Ectodermal cell (in vitro differentiated cells): ENCODE data around the gene IL36A.

ENCODE experiments used
- H3K27ac ChIP-seq: 2 replicates; pipeline ENCODE4 v1.7.0; 2013; ENCODE audit warnings: mild to moderate bottlenecking, low read depth, low read length; ENCODE audit not compliant: insufficient read depth, poor library complexity, severe bottlenecking
- H3K27me3 ChIP-seq: 2 replicates; pipeline ENCODE4 v1.7.0; 2013; ENCODE audit warnings: mild to moderate bottlenecking, low read length; ENCODE audit not compliant: insufficient read depth, control insufficient read depth, poor library complexity, severe bottlenecking
- H3K36me3 ChIP-seq: one replicate; pipeline ENCODE4 v1.7.0; 2013; ENCODE audit warnings: low read length; ENCODE audit not compliant: control insufficient read depth, insufficient read depth
- H3K4me1 ChIP-seq: one replicate; pipeline ENCODE4 v1.7.0; 2013; ENCODE audit warnings: low read length; ENCODE audit not compliant: control insufficient read depth, insufficient read depth
- H3K4me3 ChIP-seq: 2 replicates; pipeline ENCODE4 v1.7.0; 2013; ENCODE audit warnings: low read depth, low read length, control low read depth; ENCODE audit not compliant: insufficient read depth
- H3K9me3 ChIP-seq: 2 replicates; pipeline ENCODE4 v1.7.0; 2013; ENCODE audit warnings: mild to moderate bottlenecking, low read length, moderate library complexity; ENCODE audit not compliant: control insufficient read depth
- WGBS, 2 experiments: methylation state at CpG; one replicate each; pipeline ENCODE4 v1.1.7; 2013; ENCODE audit warnings: missing lambda C conversion rate in 2 of 2; 5-methylcytosine and 5-hydroxymethylcytosine counted together

The IL36A gene

GRCh38 chr2:113002677-113003076 lies 2.6 kb upstream of the IL36A start:
- H3K4me1 ChIP-seq: no peaks in the 10 kb centered on the region
- H3K27ac ChIP-seq: no peak overlapping the region
- WGBS, 2 experiments: 78 to 86% methylated on average over 2 of the region's 2 CpGs
- H3K9me3 ChIP-seq: no peaks in the 10 kb centered on the region
- no peaks in the 10 kb centered on the region for H3K27me3 ChIP-seq
- H3K36me3 ChIP-seq: no peaks in the 10 kb centered on the region
- no peak overlapping the region for H3K4me3 ChIP-seq

DNA sequence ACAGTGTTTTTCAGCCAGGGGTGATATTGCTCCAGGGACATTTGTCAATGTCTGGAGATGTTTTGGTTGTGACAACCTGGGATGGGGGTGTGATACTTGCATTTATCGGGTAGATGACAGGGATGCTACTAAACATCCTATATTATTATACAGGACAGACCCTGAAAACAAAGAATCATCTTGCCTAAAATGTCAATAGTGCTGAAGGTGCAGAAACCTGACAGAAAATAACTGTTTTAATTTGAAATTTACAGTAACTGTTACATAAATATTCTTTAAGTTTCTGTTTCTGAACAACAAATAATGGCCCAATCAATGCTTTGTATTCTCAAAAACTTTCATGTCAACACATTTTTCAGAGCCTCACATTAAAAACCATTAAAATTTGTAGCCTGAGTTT lies 2.0 kb downstream of the IL36A start:
- Histone ChIP-seq H3K9me3 (no peaks in the 10 kb centered on the region), H3K27ac (no peak overlapping the region), H3K27me3 (no peaks in the 10 kb centered on the region), H3K4me3 (no peak overlapping the region), H3K4me1 (no peaks in the 10 kb centered on the region), H3K36me3 (no peaks in the 10 kb centered on the region)
- WGBS, 2 experiments: no CpG with 5 or more reads among the region's 1 CpG

DNA sequence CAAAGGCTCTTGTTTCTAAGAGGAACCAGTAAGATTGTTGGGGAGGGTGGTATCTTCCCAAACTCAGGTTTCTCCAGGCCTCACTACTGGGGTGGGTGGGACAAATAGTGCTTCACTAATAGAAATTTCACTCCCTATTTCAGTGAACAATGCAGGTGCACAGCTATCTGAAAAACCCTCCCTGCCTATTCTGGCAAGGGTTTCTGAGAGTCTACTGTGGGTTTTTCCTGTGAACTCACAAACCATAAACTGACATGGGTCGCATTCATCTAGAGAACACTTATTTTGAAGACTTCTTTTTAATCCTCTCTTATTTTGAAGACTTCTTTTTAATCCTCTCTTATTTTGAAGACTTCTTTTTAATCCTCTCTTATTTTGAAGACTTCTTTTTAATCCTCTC lies 4.4 kb downstream of the IL36A start:
- H3K36me3 ChIP-seq: no peaks in the 10 kb centered on the region
- H3K27ac ChIP-seq: no peak overlapping the region
- 83 to 90% methylated on average over 1 of the region's 1 CpG for WGBS, 2 experiments
- H3K9me3 ChIP-seq: no peaks in the 10 kb centered on the region
- H3K4me3 ChIP-seq: no peak overlapping the region
- H3K27me3 ChIP-seq: no peaks in the 10 kb centered on the region
- H3K4me1 ChIP-seq: no peaks in the 10 kb centered on the region

GRCh38 chr2:113010088-113010487 lies 4.8 kb downstream of the IL36A start:
- WGBS, 2 experiments: 60 to 67% methylated on average over 2 of the region's 2 CpGs
- Histone ChIP-seq H3K27ac (no peak overlapping the region), H3K4me1 (no peaks in the 10 kb centered on the region), H3K4me3 (no peak overlapping the region), H3K9me3 (no peaks in the 10 kb centered on the region), H3K36me3 (no peaks in the 10 kb centered on the region), H3K27me3 (no peaks in the 10 kb centered on the region)

- no peaks in the 10 kb centered on the region for H3K4me1 ChIP-seq
- H3K4me3 ChIP-seq: no peak overlapping the region
- H3K27ac ChIP-seq: no peak overlapping the region
- no peaks in the 10 kb centered on the region for H3K27me3 ChIP-seq
- no peaks in the 10 kb centered on the region for H3K9me3 ChIP-seq
- H3K36me3 ChIP-seq: no peaks in the 10 kb centered on the region
- 88 to 100% methylated on average over 1 of the region's 1 CpG for WGBS, 2 experiments
Observed at GRCh38 chr2:113011108-113011507, 5.8 kb downstream of the IL36A start.

DNA sequence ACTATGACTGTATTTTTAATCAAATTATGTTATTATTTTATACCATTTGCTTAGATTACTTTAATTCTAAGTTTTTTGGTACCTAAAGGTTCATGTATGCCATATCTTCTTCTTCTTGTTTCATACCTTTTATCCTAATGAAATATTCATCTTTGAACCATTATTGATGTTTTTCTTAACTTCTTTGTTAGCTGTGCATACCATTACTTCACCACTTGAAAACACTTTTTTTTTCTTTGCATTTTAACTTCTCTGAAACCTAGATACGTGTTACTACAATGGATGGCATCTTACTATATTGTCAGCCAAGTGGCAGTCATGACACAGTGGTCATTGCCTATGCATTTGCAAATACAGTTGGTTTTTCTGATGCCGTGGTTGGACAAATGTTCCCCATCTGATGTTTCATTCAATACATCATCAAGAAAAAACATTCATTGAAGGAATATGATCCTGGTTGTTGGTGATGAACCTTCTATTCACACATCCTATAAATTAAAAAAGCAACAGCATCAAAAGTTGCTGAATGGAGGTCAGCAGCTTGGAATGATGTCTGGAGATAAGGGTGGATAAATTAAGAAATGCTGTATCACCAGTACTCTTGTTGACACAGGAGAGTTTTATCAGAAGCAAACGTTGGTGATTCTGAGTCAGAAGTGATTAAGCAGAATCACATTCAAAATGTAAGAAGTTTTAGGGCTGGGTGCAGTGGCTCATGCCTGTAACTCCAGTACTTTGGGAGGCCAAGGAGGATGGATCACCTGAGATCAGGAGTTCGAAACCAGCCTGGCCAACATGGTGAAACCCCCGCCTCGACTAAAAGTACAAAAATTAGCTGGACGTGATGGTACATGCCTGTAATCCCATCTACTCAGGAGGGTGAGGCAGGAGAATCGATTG lies 7.4 kb downstream of the IL36A start:
- Histone ChIP-seq H3K4me1 (no peaks in the 10 kb centered on the region), H3K36me3 (no peaks in the 10 kb centered on the region), H3K4me3 (no peak overlapping the region), H3K27ac (no peak overlapping the region), H3K27me3 (no peaks in the 10 kb centered on the region), H3K9me3 (no peaks in the 10 kb centered on the region)
- WGBS, 2 experiments: 83% methylated on average over 7 to 8 of the region's 8 CpGs

GRCh38 chr2:113013336-113013661 lies 8.0 kb downstream of the IL36A start:
- Histone ChIP-seq H3K27ac (no peak overlapping the region), H3K4me1 (no peaks in the 10 kb centered on the region), H3K9me3 (no peaks in the 10 kb centered on the region), H3K27me3 (no peaks in the 10 kb centered on the region), H3K4me3 (no peak overlapping the region), H3K36me3 (no peaks in the 10 kb centered on the region)
- 91 to 94% methylated on average over 2 of the region's 3 CpGs for whole genome bisulfite sequencing, 2 experiments

DNA sequence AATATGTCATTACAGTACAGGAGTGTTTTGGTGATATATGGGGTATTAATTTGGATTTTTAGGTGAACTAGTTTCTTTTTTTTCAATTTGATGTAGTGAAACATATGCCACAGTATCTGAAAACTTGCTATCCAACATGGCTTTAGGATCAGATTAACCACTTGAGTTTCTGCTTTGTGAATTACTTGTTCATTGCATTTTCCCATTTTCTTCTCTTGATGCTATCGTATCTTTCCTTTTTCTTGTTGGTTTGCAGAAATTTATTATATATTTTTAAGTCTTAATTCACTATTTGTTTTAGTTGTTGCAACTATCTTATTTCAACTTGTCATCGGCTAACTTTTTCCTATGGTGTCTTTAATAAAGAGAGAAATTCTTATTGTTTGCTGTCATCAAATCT lies 8.8 kb downstream of the IL36A start:
- Histone ChIP-seq H3K27me3 (no peaks in the 10 kb centered on the region), H3K36me3 (no peaks in the 10 kb centered on the region), H3K9me3 (no peaks in the 10 kb centered on the region)

DNA sequence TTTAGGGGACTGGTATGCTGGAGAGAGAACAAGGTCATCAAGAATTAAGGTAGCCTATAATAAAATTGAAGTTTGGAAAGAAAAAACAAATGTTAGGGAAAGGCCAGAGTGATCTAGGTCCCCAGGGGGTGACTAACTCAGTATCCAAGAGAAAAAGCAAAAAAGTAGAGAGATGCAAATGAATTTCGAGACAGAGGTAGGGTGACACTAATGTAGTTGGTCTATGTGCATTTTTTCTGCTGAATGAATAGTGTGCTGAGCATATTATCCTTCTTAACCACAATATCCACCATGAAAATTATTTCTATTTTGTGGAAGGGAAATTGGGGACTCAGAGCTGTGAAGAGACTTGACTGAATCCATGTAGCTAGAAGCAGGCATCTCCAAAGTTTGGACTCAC lies 9.8 kb downstream of the IL36A start:
- 71 to 72% methylated on average over 1 of the region's 1 CpG for WGBS, 2 experiments
- Histone ChIP-seq H3K4me3 (no peak overlapping the region), H3K36me3 (no peaks in the 10 kb centered on the region), H3K4me1 (no peaks in the 10 kb centered on the region), H3K27ac (no peak overlapping the region), H3K9me3 (no peaks in the 10 kb centered on the region), H3K27me3 (no peaks in the 10 kb centered on the region)

More for the DNA sequence above, 8.8 kb downstream of the IL36A start:
- no peaks in the 10 kb centered on the region for H3K4me1 ChIP-seq
- H3K27ac ChIP-seq: no peak overlapping the region
- no peak overlapping the region for H3K4me3 ChIP-seq
- WGBS, 2 experiments: no CpG with 5 or more reads among the region's 2 CpGs

DNA sequence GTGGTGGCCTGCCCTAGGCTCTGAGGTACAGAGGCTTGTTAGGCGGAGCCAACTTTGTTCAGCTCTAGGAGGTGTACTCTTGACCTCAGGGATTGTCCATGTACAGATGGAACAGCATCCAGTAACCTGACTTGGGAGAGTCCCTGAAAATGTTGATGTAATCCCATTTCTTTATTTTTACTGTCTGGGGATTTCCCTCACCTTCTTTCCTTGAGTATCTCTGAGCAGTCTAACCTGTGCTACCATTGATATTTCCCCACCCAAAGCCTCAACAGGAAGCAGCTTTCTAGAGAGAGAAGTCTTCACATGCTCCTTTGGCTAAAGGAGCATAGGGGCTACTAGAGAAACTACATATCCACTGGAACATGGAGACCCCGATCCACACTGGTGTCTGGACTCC lies 10.4 kb downstream of the IL36A start:
- Histone ChIP-seq H3K4me3 (no peak overlapping the region), H3K9me3 (no peaks in the 10 kb centered on the region), H3K36me3 (no peaks in the 10 kb centered on the region), H3K27me3 (no peaks in the 10 kb centered on the region), H3K27ac (no peak overlapping the region), H3K4me1 (no peaks in the 10 kb centered on the region)
- 87 to 97% methylated on average over 2 of the region's 2 CpGs for WGBS, 2 experiments
